Measurements from ENCODE around the gene TSPAN4.

TSPAN4 gene

GRCh38 chr11:909406-909805, 66.8 kb downstream of the TSPAN4 start:
- DNase-seq (ENCODE audit: low read depth, low spot score): no peak

DNA sequence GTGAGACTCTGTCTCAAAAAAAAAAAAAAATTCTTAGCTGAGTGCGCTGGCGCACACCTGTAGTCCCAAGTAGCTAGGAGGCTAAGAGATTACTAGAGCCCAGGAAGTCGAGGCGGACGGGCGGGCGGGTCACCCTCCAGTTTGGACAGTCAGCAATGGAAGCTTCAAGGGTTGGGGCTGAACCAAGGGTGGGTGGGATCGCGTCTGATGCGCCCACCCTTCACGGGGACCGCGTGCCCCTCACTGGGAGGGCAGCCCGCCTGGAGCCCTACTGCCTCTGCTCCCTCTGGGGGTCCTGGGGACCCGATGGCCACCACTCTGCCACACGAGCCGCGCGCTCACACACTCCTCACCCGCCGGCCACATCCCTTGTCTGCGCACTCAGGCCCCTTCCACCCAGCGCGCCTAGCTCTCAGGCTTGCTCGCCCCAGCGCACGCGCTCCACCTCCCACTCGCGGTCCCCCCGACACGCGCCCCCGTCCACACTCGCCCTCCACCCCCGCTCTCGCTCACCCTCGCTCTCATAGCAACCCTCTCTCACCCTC, 67.5 kb downstream of the TSPAN4 start:
- no peak for DNase-seq (ENCODE audit: low read depth, low spot score)

DNA sequence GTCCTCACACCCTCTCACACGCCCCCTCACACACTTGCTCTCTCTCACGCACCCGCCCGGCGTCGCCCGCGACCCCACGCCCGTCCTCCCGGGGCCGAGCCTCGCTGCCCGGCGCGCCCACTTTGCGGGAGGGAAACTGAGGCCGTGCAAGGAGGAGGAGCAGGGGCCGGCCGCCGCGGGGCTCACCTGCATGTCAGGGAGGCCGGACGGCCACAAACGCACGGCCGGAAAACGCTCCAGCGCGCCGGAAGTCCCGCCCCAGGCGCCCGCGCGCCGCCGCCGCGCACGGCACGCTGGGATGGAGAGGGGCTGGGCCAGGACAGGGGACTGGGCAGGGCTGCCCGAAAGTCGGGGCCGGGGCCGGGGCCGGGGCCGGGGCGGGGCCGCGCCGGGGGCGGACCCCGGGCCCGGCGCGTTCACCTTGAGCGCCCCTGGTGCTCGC, 68.0 kb downstream of the TSPAN4 start, which contains the start of gene CHID1:
Gene CHID1, minus strand, starts transcription at position 222 of the 442 bp plus-strand sequence. CDS start 5,994 bp downstream, outside the sequence.
- DNase-seq (ENCODE audit: low read depth, low spot score): no peak

- no peak for DNase-seq (ENCODE audit: low read depth, low spot score)
These were observed 68.6 kb downstream of the TSPAN4 start for GRCh38 chr11:911031-911889.

DNA sequence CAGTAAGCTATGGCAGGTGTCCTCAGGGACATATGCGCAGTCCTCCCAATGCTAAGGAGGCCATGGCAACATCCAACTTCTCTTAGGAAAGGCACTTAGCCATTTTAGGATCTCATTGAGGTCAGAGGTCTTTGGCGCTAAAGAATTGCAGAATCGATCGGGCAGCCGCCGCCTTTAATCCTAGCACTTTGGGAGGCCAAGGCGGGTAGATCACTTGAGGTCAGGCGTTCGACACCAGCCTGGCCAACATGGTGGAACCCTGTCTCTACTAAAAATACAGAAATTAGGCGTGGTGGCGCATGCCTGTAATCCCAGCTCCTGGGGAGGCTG, 69.2 kb downstream of the TSPAN4 start:
- no peak for DNase-seq (ENCODE audit: low read depth, low spot score)

DNA sequence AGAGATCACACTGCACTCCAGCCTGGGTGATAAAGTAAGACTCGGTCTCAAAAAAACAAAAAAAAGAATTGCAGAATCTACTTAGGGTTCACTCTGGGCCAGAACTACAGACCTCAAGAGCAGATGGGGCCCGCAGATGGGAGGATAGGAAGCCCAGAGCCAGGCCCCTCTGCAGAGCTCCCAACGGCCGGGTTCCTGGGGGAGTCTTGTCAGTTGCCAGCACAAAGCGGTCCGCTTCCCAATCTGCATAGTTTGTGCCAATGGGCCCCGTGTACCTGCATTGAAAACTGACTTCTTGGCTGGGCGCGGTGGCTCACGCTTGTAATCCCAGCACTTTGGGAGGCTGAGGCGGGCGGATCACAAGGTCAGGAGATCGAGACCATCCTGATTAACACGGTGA, 69.6 kb downstream of the TSPAN4 start:
- no peak for DNase-seq (ENCODE audit: low read depth, low spot score)

GRCh38 chr11:913043-913442, 70.4 kb downstream of the TSPAN4 start:
- no peak for DNase-seq (ENCODE audit: low read depth, low spot score)

GRCh38 chr11:914204-914603, 71.6 kb downstream of the TSPAN4 start:
- DNase-seq (ENCODE audit: low read depth, low spot score): no peak

DNA sequence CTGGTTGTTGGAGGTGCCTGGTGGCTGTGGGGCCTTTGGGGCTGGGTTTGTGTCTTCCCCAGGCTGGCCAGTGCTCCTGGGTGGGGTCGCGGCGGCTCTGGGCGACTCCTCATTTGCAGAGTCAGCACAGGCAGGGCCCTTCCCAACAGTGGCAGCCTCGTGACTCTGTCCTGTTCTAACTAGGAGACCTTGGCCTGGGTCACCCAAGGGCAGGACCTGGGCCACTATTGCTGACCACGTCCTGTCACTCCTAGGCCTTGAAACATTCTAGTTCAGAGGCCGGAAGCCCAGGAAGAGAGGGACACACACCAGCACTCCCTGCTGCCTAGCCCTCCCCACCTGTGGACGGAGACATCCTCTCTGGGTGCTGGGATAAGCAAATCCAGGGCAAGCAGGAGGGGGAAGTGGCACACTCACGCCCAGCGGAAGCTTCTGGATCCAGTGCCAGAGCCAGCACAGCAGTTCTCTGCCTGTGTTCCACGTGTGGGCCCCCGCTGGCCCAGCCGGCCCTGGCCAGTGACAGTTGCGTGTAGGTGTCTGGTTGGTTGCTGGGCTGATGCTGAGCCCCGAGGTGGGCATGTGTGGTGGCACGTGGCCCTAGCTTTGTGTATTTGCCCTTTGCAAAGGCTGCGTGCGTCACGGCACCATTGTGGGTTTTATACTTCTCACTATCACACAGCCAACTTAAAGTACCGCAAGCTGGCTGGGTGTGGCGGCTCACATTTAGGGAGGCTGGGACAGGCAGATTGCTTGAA, 72.3 kb downstream of the TSPAN4 start:
- DNase-seq (ENCODE audit: low read depth, low spot score): no peak

All from iPS DF 19.7 (cell line).